ENCODE results near the gene MAP3K14.

MAP3K14 gene

DNA sequence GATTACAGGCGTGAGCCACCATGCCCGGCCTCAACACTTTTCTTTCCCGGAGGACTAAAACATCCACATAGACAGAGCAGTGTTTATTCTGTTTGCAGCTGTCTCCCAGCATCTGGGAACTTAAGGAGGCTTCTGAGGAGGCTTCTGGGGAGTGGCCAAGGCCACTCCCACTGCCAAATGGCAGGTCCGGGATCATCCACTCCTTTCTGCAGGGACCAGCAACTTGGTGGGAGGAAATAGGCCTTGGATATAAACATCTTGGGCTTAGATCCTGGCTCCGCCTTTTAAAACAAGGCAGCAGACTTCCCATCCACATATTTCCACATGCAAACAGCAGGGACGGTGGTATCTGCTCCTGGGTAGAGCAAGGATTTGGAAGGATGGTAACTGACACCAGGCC is 40.8 kb downstream of the MAP3K14 start:
- Histone ChIP-seq H2BK12ac (ENCODE audit: low read length) (no peak overlapping the region), H4K8ac (ENCODE audit: low read depth, low read length) (no peak overlapping the region), H3K18ac (ENCODE audit: low read length) (no peak overlapping the region), H2BK120ac (ENCODE audit: insufficient read depth, low read length, poor library complexity) (no peak overlapping the region), H3K4me2 (ENCODE audit: low read length) (no peak overlapping the region), H2AK5ac (ENCODE audit: low read length) (no peak overlapping the region), H4K91ac (ENCODE audit: low read depth, low read length) (no peak overlapping the region), H3K4ac (ENCODE audit: low read depth, low read length) (no peak overlapping the region), H3K36me3 (ENCODE audit: control insufficient read depth in 1 of 2, insufficient read depth in 2 of 2, low read length in 2 of 2) (peaks cover 0 to 16% of the 10 kb centered on the region in 2 experiments), H3K9me3 (ENCODE audit: insufficient read depth, low read depth, low read length) (no peaks in the 10 kb centered on the region), H3K27ac (ENCODE audit: low read depth, low read length) (no peak overlapping the region), H3K14ac (ENCODE audit: low read length) (no peak overlapping the region), H3K4me3 (ENCODE audit: low read depth, low read length) (no peak overlapping the region), H4K12ac (ENCODE audit: low read depth, low read length) (no peak overlapping the region), H2AFZ (ENCODE audit: insufficient read depth, low read length, poor library complexity) (no peak overlapping the region), H2BK5ac (ENCODE audit: low read depth, low read length, poor library complexity) (no peak overlapping the region), H3K23ac (ENCODE audit: low read length) (no peak overlapping the region), H3K9ac (ENCODE audit: low read length) (no peak overlapping the region), H3K79me1 (ENCODE audit: low read length) (no peaks in the 10 kb centered on the region), H3K4me1 (ENCODE audit: control insufficient read depth in 1 of 2, insufficient read depth in 2 of 2, low read length in 2 of 2) (no peaks in the 10 kb centered on the region), H3K27me3 (ENCODE audit: insufficient read depth, low read length) (no peaks in the 10 kb centered on the region), H3K79me2 (ENCODE audit: control insufficient read depth, insufficient read depth, low read length, poor library complexity) (no peaks in the 10 kb centered on the region)
- WGBS (ENCODE audit: extremely low coverage, insufficient coverage, insufficient read length), result no CpG with 5 or more reads among the region's 6 CpGs
- DNase-seq, result no peak

DNA sequence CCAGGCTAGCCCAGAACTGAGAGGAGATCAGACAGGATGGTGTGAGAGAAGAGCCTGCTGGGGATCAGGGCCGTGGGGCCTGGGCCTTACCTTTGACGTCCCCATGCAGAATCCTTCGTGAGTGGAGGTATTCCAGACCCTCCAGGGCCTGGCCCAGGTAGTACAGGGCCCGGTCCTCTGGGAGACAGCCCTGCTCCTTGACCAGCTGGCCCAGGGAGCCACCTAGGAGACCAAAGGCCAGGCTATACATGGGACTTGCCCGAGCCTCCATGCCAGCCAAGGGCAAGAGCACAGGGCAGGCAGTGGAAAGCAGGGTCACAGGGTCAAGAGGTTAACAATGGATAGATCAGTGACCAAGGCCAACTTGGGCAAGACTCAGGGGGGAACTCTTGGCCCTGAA is 42.8 kb downstream of the MAP3K14 start:
- H3K4me2 ChIP-seq (ENCODE audit: low read length), result no peak overlapping the region

DNA sequence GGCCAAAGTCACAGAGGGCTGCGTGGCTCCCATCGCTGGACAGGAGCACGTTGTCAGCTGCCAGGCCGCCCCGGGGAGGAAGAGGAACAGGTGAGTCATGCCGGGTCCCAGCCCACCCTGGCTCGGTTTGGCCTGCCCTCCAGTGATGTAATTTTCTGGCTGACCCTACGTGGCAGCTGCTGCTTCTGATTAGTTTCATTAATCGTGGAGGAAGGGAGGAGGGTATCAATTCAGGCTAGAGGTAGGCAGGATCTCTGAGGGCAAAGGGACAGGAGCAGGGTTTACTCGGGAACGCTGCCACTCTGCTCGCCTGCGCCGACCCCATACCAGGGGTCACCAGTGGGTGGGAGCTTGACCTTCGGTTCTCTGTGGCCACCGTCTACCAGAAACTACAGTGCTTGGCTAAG is 43.3 kb downstream of the MAP3K14 start:
- H3K9ac ChIP-seq (ENCODE audit: low read length), result no peak overlapping the region
- no peak overlapping the region for H2AFZ ChIP-seq (ENCODE audit: insufficient read depth, low read length, poor library complexity)
- H2BK5ac ChIP-seq (ENCODE audit: low read depth, low read length, poor library complexity), result no peak overlapping the region
- H4K91ac ChIP-seq (ENCODE audit: low read depth, low read length), result no peak overlapping the region
- no peak overlapping the region for H2AK5ac ChIP-seq (ENCODE audit: low read length)
- peaks cover 15 to 36% of the 10 kb centered on the region in 2 experiments for H3K36me3 ChIP-seq (ENCODE audit: control insufficient read depth in 1 of 2, insufficient read depth in 2 of 2, low read length in 2 of 2)
- no peak overlapping the region for H3K18ac ChIP-seq (ENCODE audit: low read length)
- H2BK12ac ChIP-seq (ENCODE audit: low read length), result no peak overlapping the region
- no peak overlapping the region for H3K4ac ChIP-seq (ENCODE audit: low read depth, low read length)
- no peak for DNase-seq
- H3K27me3 ChIP-seq (ENCODE audit: insufficient read depth, low read length), result no peaks in the 10 kb centered on the region
- H3K79me2 ChIP-seq (ENCODE audit: control insufficient read depth, insufficient read depth, low read length, poor library complexity), result no peaks in the 10 kb centered on the region
- H3K27ac ChIP-seq (ENCODE audit: low read depth, low read length), result no peak overlapping the region
- H3K9me3 ChIP-seq (ENCODE audit: insufficient read depth, low read depth, low read length), result no peaks in the 10 kb centered on the region
- no peak overlapping the region for H3K4me3 ChIP-seq (ENCODE audit: low read depth, low read length)
- no peak overlapping the region for H3K4me2 ChIP-seq (ENCODE audit: low read length)
- H4K8ac ChIP-seq (ENCODE audit: low read depth, low read length), result no peak overlapping the region
- no peak overlapping the region for H4K12ac ChIP-seq (ENCODE audit: low read depth, low read length)
- H3K23ac ChIP-seq (ENCODE audit: low read length), result no peak overlapping the region
- H3K79me1 ChIP-seq (ENCODE audit: low read length), result no peaks in the 10 kb centered on the region
- H3K14ac ChIP-seq (ENCODE audit: low read length), result no peak overlapping the region
- no CpG with 5 or more reads among the region's 16 CpGs for WGBS (ENCODE audit: extremely low coverage, insufficient coverage, insufficient read length)
- H3K4me1 ChIP-seq (ENCODE audit: control insufficient read depth in 1 of 2, insufficient read depth in 2 of 2, low read length in 2 of 2), result no peaks in the 10 kb centered on the region
- H2BK120ac ChIP-seq (ENCODE audit: insufficient read depth, low read length, poor library complexity), result no peak overlapping the region

More for the DNA sequence above, 42.8 kb downstream of the MAP3K14 start:
- H4K8ac ChIP-seq (ENCODE audit: low read depth, low read length), result no peak overlapping the region
- H3K79me2 ChIP-seq (ENCODE audit: control insufficient read depth, insufficient read depth, low read length, poor library complexity), result no peaks in the 10 kb centered on the region
- no peak overlapping the region for H2BK120ac ChIP-seq (ENCODE audit: insufficient read depth, low read length, poor library complexity)
- no peak overlapping the region for H4K12ac ChIP-seq (ENCODE audit: low read depth, low read length)
- no peak overlapping the region for H2AK5ac ChIP-seq (ENCODE audit: low read length)
- H3K4ac ChIP-seq (ENCODE audit: low read depth, low read length), result no peak overlapping the region
- H3K14ac ChIP-seq (ENCODE audit: low read length), result no peak overlapping the region
- H2BK5ac ChIP-seq (ENCODE audit: low read depth, low read length, poor library complexity), result no peak overlapping the region
- peaks cover 13 to 32% of the 10 kb centered on the region in 2 experiments for H3K36me3 ChIP-seq (ENCODE audit: control insufficient read depth in 1 of 2, insufficient read depth in 2 of 2, low read length in 2 of 2)
- H3K18ac ChIP-seq (ENCODE audit: low read length), result no peak overlapping the region
- no peak overlapping the region for H2AFZ ChIP-seq (ENCODE audit: insufficient read depth, low read length, poor library complexity)
- no peak overlapping the region for H3K9ac ChIP-seq (ENCODE audit: low read length)
- H3K79me1 ChIP-seq (ENCODE audit: low read length), result no peaks in the 10 kb centered on the region
- no peak overlapping the region for H3K27ac ChIP-seq (ENCODE audit: low read depth, low read length)
- H3K27me3 ChIP-seq (ENCODE audit: insufficient read depth, low read length), result no peaks in the 10 kb centered on the region
- no peak overlapping the region for H3K23ac ChIP-seq (ENCODE audit: low read length)
- H4K91ac ChIP-seq (ENCODE audit: low read depth, low read length), result no peak overlapping the region
- H3K4me1 ChIP-seq (ENCODE audit: control insufficient read depth in 1 of 2, insufficient read depth in 2 of 2, low read length in 2 of 2), result no peaks in the 10 kb centered on the region
- no peak overlapping the region for H2BK12ac ChIP-seq (ENCODE audit: low read length)
- H3K4me3 ChIP-seq (ENCODE audit: low read depth, low read length), result no peak overlapping the region
- DNase-seq, result no peak
- no CpG with 5 or more reads among the region's 5 CpGs for WGBS (ENCODE audit: extremely low coverage, insufficient coverage, insufficient read length)
- H3K9me3 ChIP-seq (ENCODE audit: insufficient read depth, low read depth, low read length), result no peaks in the 10 kb centered on the region

DNA sequence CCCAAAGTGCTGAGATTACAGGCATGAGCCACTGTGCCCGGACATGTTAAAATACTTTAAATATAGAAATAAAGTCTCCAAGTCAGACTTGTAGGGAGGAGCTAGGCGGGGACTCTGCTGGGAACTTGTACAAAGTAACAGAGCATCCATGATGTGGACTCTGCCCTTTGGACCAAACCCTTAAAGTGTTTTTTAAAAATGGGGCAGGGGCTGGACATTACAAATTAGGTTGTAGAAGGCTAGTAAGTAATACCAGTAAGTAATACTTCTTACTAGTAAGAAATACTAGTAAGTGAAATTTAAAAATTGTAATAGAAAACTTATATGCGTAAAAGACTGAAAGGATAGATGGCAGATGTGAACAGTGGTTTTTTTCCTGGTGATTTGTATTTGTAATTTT is 45.2 kb downstream of the MAP3K14 start:
- H2BK120ac ChIP-seq (ENCODE audit: insufficient read depth, low read length, poor library complexity), result no peak overlapping the region
- H2AFZ ChIP-seq (ENCODE audit: insufficient read depth, low read length, poor library complexity), result no peak overlapping the region
- H3K9me3 ChIP-seq (ENCODE audit: insufficient read depth, low read depth, low read length), result no peaks in the 10 kb centered on the region
- WGBS (ENCODE audit: extremely low coverage, insufficient coverage, insufficient read length), result no CpG with 5 or more reads among the region's 3 CpGs
- H3K4me2 ChIP-seq (ENCODE audit: low read length), result no peak overlapping the region
- H3K4ac ChIP-seq (ENCODE audit: low read depth, low read length), result no peak overlapping the region
- no peak overlapping the region for H3K4me3 ChIP-seq (ENCODE audit: low read depth, low read length)
- H3K27me3 ChIP-seq (ENCODE audit: insufficient read depth, low read length), result no peaks in the 10 kb centered on the region
- H3K14ac ChIP-seq (ENCODE audit: low read length), result no peak overlapping the region
- no peak overlapping the region for H3K23ac ChIP-seq (ENCODE audit: low read length)
- peaks cover 28 to 48% of the 10 kb centered on the region in 2 experiments for H3K36me3 ChIP-seq (ENCODE audit: control insufficient read depth in 1 of 2, insufficient read depth in 2 of 2, low read length in 2 of 2)
- no peak overlapping the region for H2BK5ac ChIP-seq (ENCODE audit: low read depth, low read length, poor library complexity)
- no peak overlapping the region for H2BK12ac ChIP-seq (ENCODE audit: low read length)
- no peak overlapping the region for H4K91ac ChIP-seq (ENCODE audit: low read depth, low read length)
- no peak overlapping the region for H3K18ac ChIP-seq (ENCODE audit: low read length)
- H3K9ac ChIP-seq (ENCODE audit: low read length), result no peak overlapping the region
- H3K4me1 ChIP-seq (ENCODE audit: control insufficient read depth in 1 of 2, insufficient read depth in 2 of 2, low read length in 2 of 2), result no peaks in the 10 kb centered on the region
- H4K12ac ChIP-seq (ENCODE audit: low read depth, low read length), result no peak overlapping the region
- no peak for DNase-seq
- H3K79me2 ChIP-seq (ENCODE audit: control insufficient read depth, insufficient read depth, low read length, poor library complexity), result no peaks in the 10 kb centered on the region
- H4K8ac ChIP-seq (ENCODE audit: low read depth, low read length), result no peak overlapping the region
- H3K27ac ChIP-seq (ENCODE audit: low read depth, low read length), result no peak overlapping the region
- no peak overlapping the region for H2AK5ac ChIP-seq (ENCODE audit: low read length)
- H3K79me1 ChIP-seq (ENCODE audit: low read length), result no peaks in the 10 kb centered on the region
